NCI-H226 (cell line): ENCODE data around the gene ATXN7L3B.
"Not testable (repeated sequence)": the region's sequence is repeated elsewhere in the genome, so short reads cannot be mapped to it uniquely, and the experiment has no call there.

Experiments
- DNase-seq: peaks from one replicate; pipeline ENCODE4 v3.0.0-alpha.2; 2015

Gene ATXN7L3B, protein sequence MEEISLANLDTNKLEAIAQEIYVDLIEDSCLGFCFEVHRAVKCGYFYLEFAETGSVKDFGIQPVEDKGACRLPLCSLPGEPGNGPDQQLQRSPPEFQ

DNA sequence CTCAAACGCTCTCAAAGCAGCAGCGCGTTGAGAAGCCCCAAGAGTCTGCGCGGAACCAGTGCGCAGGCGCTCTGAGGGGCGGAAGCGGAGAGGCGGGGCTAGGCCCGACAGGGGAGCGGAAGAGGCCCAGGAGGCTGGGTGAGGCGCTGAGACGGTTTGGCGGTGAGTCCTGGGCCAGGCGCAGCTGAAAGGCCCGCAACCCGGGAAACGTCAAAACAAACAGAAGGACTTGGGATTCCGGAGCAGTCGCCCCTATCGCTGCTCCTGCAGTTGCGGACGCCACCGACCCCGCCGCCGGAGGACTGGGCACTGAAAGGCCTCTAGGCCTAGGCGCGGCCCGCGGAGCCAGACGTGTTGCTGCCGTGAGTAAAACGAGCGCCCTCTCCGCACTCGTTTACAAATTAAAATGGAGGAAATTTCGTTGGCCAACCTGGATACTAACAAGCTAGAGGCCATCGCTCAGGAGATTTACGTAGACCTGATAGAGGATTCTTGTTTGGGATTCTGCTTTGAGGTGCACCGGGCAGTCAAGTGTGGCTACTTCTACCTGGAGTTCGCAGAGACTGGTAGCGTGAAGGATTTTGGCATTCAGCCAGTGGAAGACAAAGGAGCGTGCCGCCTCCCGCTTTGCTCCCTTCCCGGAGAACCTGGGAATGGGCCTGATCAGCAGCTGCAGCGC lies at the start of gene ATXN7L3B:
ATXN7L3B (plus strand) TSS at position 129 of the 679 bp plus-strand sequence; CDS start at position 407, 278 bp downstream.
- DNase-seq, result peak; percentile 98

DNA sequence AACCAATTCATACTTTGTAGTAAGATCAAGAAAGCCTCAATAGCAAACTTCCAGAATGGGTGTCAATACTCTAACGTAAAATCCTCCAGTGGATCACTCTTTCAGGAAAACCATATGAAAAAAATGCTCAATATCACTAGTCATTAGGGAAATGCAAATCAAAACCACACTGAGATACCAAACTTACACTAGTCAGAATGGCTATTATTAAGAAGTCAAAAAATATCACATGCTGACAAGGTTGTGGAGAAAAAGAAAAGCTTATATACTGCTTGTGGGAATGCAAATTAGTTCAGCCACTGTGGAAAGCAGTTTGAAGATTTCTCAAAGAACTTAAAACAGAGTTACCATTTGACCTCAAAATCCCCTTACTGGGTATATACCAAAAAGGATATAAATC lies 49.5 kb upstream of the ATXN7L3B start:
- no peak for DNase-seq

DNA sequence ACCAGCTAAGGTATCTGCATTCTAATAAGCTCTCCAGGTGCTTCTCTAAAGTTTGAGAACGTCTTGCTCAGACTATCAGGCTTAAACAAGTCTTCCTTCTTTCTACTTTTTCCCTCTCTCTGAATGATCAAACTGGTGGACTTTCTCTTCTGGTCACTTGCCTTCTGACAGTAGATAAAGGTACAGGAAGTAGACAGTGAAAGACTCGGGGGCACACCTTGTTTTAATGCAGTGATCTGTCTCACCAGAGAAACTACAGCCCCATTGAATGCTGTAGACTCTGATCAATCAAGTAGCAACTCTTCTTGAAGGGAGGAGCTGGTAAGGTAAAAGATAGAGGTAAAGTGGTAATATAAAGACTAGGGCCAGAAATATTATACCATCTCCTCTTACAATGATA lies 48.1 kb upstream of the ATXN7L3B start:
- no peak for DNase-seq

DNA sequence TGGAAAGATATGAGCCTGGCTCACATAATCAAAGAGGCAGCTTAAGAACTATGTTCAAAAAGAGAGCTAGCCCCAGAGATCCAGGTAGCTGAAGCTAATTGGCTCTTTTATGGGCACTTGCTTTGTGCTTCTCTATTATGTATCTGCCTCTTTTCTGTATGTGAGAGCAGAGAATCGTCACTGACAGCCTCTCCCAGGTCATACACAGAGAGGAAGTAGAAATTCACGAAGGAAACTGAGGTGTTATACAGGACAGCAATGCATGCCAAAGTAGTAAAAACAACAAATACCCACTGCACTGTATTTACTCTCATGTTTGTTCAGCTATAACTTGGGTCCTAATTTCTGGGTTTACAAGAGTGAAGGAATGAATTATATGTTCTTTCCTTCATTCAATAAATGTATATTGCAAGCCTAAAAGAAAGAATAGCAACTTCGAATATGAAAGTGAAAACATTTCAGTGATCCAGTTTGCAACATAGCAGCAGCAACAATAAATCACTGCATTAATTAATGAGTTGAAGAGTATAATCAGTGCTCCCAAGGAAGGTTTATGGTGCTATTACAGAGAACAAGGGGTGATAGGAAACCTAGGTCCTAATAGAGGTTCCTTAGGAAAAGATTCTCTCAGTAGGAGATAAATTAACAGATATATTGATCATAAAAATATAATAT lies 47.1 kb upstream of the ATXN7L3B start:
- DNase-seq, result no peak

DNA sequence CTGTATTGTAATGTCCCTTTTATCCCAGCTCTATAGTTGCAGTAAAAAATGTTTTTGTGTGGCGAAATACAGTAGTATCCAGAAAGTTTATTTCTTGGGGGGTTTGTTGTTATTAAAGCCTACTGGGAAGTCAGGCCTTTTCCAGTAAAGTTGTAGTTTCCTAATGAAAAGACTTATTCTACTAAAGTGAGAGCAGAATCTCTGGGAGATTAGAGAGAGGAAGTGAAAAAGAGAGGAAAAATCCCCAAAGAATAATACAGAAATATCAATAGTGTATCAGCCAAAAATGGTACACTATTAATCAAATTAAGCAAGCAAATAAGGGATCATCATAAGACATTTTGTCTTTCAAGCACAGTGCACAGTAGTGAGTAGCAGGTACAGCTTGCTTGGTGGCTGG lies 46.3 kb upstream of the ATXN7L3B start:
- no peak for DNase-seq

DNA sequence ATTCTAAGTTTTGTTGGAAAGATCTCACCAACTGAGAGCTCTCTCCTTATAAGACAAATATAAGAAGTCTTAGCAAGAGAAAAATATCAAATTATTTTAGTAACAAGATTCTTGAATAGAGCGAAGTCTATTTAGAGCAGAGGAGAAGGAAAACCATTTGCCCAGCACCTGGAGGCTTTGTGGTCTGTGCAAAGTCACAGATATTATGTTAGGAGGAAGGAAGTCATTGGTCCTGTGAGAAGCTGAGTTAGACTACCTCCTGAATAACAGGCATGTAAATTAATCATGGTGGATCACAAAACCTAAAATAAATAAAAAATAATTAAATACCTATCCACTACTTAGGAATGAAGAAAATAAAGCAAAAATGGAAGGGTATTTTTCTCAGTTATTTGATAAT lies 38.4 kb upstream of the ATXN7L3B start:
- no peak for DNase-seq

DNA sequence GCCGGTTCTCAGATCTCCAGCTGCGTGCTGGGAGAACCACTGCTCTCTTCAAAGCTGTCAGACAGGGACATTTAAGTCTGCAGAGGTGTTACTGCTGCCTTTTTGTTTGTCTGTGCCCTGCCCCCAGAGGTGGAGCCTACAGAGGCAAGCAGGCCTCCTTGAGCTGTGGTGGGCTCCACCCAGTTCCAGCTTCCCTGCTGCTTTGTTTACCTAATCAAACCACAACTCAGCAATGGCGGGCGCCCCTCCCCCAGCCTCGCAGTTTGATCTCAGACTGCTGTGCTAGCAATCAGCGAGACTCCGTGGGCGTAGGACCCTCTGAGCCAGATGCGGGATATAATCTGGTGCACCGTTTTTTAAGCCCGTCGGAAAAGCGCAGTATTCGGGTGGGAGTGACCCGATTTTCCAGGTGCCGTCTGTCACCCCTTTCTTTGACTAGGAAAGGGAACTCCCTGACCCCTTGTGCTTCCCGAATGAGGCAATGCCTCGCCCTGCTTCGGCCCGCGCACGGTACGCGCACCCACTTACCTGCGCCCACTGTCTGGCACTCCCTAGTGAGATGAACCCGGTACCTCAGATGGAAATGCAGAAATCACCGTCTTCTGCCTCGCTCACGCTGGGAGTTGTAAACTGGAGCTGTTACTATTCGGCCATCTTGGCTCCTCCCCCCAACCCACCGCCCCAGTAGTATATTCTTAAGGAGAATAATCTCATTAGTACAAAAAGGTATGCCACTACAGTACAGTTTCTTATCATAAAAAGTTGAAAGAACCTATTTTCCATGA lies 28.6 kb upstream of the ATXN7L3B start:
- not testable (repeated sequence) for DNase-seq

DNA sequence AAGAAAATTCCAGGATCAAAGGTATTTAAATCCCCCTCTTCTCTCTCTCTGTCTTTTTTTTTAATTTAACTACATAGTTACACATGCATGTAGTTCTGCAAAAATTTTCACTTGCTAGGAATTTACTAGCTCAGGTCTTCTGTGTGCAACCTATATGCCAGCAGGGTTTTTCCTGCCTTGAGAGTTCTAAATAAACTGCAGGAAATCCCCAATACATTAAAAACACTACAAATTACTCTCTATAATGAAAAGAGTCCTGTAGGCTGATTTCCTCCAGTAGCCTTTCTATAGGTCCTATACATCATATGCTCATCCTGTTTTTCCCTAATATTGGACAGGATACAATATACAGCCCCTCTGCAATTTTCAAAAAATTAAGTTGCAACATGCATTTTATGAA lies 27.7 kb upstream of the ATXN7L3B start:
- no peak for DNase-seq

DNA sequence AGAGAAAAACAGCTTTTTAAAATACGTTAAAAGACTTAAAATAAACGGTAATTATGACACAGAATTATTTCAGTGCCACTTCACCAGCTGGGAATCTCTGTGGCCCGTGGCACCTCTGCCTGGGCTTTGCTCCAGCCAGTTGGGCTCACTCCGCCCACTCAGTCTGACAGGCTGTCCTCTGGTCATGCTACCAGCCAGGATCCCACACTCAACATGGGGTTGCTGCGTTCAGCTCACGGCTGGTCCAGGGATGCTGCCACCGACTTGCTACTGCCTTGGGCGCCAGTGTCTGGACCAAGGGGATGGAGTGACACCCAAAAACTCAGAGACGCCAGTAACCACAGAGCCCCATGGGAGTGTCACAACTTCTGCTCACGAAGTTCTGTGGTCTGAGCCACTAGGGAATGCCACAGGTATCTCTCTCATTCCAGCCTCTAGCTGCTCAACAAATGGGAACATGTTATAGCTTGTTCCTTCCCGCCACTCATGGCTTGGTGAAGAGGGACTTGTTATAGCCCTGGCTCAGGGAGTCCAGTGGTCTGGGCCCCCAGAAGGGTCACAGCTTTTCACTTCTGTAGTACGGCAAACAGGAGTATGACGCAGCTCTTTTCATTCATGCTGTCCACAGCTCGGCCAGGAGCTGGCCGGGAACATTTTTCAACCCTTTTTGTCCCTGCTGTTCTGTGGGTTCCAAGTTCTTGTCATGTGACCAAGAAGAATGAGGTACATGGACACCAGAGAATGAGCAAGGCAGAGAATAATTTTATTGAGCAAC lies 23.4 kb upstream of the ATXN7L3B start:
- DNase-seq, result no peak

DNA sequence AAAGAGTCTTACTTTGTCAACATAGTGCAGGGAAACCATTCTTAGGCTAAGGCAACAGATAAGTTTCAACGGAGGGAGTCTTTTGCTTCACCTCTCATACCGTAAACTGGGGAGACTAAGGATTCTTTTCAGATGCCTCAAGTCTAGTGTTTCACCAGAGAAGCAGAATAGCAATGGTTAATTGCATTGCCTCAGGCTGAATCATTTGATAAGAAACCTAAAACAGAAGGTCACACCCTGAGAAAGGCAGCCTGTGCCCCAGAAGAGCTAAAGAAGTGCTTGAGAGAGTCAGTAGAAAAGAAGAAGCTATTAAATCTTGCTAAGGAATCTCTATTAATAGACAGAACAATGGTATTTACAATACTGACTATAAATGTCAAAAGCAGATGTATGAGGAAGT lies 21.8 kb upstream of the ATXN7L3B start:
- DNase-seq, result peak; percentile 78

DNA sequence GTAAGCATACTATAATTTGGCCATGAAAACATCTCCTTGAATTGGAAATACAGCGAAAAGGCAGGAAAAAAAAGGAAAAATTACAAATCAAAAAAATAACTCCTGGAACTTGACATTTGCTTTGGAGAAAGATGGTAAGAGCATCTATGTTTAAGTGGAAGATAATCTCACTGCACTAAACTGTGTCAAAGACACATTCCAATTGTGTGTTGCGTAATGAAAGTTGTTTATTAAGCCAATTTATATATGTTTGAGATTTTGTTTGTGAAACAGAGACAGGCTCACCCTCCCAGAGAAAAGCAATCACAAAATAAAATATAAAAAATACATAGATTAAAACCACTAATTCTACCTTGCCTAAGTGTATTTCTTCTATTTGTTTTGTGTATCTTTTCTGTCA lies 11.1 kb upstream of the ATXN7L3B start:
- DNase-seq, result no peak

DNA sequence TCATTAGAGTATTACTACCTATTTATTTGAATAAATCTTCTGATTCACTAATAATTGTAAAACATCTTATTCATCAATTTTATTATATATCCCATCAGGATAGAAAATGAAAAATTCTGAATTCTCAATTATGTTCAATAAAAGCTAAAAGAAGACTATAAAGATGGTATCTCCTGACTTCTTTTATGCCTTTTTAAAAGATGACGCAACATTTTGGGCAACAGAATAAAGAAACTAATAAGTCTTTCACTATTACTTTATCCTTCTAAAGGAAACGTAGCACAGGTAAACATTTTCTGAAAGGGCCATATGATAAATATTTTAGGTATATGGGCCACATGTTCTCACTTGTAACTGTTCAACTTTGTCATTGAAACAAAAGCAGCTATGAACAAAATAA lies 10.1 kb upstream of the ATXN7L3B start:
- DNase-seq, result no peak

DNA sequence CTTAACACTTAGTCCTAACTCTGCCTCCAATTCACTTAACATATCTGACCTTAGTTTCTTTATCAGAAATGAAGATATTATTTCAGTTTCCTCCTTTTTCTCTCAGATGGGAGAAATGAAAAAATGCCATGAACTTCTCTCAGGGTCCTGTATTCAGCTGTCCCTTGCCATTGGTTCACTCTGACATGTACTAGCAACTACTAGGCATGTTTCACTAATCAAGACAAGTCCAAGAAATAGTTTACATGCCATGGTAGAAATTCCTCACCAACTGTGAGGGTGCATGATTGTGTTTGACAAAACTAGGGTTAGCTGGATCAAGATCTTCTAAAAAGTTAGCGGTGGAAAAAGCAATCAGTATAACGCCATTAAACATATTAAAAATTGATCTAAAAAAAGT lies 7.0 kb upstream of the ATXN7L3B start:
- DNase-seq, result no peak

DNA sequence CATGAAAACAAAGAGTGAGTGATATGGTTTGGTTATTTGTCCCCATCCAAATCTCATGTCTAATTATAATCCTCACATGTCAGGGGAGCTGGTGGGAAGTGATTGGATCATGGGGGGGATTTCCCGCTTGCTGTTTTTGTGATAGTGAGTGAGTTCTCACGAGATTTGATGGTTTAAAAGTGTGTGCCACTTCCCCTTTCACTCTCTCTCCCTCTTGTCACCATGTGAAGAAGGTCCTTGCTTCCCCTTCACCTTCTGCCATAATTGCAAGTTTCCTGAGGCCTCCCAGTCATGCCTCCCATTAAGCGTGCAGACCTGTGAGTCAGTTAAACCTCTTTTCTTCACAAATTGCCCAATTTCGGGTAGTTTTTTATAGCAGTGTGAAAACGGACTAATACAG lies 2.1 kb upstream of the ATXN7L3B start:
- no peak for DNase-seq

DNA sequence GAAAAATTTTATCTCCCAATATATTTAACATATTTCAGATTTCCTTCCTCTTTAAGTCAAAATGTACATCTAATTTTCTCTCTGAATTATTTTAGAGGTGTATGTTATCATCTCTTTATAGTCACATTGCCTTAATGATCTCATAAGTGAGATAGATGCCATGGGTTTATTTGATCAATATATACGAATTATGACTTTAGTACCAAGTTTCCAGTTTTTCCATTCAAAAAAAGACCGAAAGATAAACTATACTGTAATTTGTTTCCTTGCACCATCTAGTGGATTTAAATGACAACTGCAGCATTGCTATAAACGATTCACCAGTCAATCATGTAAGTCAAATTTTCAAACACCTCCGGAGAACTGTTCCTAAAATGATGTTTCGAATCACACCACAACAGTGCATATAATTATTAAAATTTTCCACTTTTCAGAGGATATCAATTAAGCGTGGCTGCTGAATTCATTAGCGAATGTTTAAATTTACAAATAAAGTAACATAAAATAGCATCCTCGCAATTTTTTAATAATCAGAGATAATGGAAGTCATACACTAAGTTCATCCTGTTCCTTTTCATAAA lies 419 bp upstream of the ATXN7L3B start:
- DNase-seq, result no peak

DNA sequence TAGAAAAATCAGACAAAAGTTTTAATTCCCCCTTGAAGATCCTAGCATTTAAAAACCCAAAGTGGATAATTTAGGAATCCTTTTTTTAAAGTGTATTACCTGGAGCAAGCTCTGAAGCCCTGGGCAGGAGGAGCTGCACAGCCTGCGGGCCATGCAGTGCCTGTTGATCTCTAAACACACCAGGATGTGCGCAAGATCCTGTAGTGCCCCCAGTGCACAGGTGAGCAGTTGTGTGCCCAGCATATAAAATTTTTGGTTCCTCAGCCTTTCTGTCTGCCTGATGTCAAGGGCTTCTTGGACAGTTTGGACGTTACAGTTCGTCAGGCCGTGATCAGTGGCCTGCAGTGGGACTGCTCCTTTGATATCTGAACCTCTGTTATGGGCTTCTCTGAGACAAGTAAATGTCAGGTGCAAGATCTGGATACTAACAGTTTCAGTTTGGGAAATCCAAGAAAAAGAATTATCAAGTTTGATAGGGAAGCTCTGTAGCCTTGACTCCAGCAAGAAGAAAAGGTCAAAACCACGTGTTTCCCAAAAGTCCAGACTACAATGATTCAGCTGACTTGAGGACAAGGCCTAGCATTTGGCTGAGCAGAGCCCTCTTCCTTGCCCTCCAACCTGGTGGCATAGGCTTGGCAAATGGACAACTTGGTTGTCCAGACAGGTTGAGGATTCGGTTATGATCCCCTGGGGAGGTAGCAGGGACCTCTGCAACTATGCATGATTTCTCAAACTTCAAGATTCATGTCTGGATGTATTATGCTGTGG lies 1.0 kb downstream of the ATXN7L3B start:
- DNase-seq, result no peak

DNA sequence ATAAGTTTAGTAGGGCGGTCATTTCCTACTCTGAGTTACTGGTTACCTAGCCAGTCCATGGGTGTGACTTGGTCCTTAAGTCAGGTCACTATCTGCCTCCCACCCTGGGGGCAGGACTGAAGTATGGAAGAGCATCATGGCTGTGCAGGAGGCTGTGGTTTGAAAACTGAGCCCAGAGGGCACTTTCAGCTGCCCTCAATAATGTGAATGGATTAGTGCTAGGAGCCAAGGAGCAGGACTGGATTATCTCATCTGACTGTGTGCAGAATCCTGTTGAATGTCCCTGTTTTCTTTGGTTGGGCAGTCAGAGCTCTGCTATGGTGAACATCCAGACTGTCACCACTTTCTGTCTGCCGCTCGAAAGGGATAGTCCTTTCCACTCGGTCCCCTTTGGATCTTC lies 1.6 kb downstream of the ATXN7L3B start:
- no peak for DNase-seq

DNA sequence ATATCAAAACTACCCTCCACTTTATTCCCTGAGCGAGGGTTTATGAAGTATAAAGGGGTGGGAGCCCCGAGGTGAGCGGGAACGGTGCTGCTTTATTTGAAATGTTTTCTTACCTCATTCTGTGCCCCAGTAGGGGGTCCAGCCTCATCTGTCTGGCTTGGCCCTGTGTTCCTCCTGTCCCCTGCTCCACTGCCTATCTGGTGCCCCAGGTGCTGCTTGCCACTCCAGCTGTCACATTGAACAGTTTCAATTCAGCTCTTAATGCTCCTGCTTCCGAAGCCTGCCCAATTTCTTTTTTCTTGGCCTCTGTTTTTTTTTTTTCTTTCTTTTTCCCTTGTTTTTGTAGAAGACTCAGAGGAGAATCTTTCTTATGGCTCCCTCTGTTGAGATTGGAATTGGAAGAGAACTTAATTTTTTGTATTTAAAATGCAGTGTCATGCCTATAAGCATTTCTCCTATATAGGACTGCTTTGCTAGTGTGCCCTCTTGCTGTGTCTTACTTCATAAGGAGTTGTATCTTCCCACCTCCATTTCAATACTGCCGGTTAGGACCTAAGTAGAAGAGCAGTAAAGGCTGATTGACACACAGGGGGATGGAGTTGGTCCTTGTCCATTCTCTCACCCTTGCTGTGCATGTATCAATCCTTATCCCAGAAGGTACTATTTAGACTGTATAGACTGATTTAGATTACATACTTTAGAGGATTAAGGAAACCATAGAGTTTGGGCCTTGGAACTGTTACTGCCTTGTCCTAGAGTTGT lies 2.3 kb downstream of the ATXN7L3B start:
- no peak for DNase-seq

DNA sequence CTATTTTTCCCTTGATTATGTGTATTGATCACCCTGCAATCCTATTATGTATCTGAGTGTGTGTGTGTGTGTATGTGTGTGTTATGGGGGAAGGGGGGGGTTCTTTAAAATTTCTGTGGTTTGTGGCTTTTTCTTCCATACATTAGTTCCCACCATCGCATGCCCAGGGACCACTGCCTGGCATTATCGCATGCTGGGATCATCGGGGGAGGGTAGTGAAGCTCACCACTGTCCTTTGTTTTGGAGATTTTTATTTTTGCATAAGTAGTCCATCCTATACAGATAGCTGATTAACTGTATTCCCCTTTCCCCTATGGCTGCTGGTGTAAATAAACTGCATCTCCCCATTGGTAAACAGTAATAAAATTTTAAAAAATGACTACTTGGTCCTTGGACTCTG lies 3.4 kb downstream of the ATXN7L3B start:
- no peak for DNase-seq

DNA sequence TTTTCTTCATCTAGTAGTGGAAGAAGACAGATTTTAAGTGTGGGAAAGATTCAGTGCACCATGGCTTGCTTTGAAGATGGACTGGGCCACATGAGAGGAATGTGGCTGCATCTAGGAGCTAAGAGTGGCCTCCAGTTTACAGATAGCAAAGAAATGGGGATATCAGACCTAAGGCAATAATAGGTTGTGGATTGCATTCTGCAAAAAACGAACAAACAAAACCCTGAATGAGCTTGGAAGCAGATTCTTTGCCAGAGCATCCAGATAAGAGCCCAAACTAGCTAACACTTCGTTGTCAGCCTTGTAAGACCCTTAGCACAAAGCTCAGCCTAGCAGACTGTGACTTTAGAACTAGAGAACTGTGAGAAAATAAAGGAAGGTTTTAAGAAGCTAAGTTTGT lies 9.6 kb downstream of the ATXN7L3B start:
- no peak for DNase-seq

DNA sequence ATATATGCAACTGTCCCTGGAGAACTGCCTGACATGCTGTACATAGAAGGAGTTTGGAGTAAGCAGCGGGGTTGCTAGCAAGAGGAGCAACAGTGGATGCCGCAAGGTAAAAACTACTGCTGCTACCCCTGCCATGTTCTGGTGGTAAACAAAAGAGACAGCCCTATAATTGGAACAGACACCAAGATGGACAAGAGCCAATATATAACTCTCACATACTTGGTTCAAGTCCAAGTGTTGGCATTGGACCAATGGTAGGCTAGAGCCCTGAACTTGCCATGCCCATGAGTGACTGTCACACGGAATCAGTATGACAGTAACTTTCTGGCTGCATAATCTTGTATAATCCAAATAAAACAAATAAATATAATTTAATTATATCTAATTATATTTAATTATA lies 13.7 kb downstream of the ATXN7L3B start:
- DNase-seq, result no peak
